AG04450 (cell line): ENCODE measurements around the gene DIAPH3. TPM values are rescaled to one million over a fixed set of nuclear protein-coding genes. Genes with fewer than 3 reads are reported as not detected.

Experiments
- CTCF ChIA-PET: fragments of 300-600, 350-600 bp; formaldehyde crosslinking; extraction: SDS; loops from one replicate; lab custom pipeline; 2022; ENCODE audit warnings: antibody characterized with exemption, inconsistent platforms; lab: Charles Lee
- POLR2A ChIA-PET: fragments of 350-600 bp; formaldehyde crosslinking; extraction: SDS; loops from one replicate; lab custom pipeline; 2021; ENCODE audit warnings: antibody characterized with exemption, inconsistent platforms; lab: Yijun Ruan, JAX
- DNase-seq: peaks from one replicate; pipeline ENCODE4 v3.0.0-alpha.2; 2011; ENCODE audit warnings: low read depth, low spot score
- H3K27ac ChIP-seq: one replicate; pipeline ENCODE4 v1.5.1; 2012; ENCODE audit warnings: low read depth, low read length, control low read depth
- H3K27me3 ChIP-seq: one replicate; pipeline ENCODE4 v1.6.0; 2012; ENCODE audit warnings: low read length; ENCODE audit not compliant: control insufficient read depth, insufficient read depth
- H3K4me3 ChIP-seq: 2 replicates; pipeline ENCODE4 v1.5.1; 2011; ENCODE audit warnings: mild to moderate bottlenecking, low read depth, low read length, control low read depth
- H3K9me3 ChIP-seq: 2 replicates; pipeline ENCODE4 v1.5.1; 2012; ENCODE audit warnings: low read length; ENCODE audit not compliant: control insufficient read depth, insufficient read depth
- polyA plus RNA-seq: library from polyadenylated mRNA; depleted of rRNA; stranded (reverse); fragments of >200 nt; gene quantifications from 2 replicates; pipeline ENCODE4 v1.2.3, GENCODE V29; 2011
- TF ChIP-seq, protein P1 (sequence below): IDR thresholded peaks from 2 replicates; pipeline ENCODE4 v1.5.1; 2011; ENCODE audit warnings: low read depth, low read length, control low read depth, inconsistent platforms

The DIAPH3 gene
- polyA plus RNA-seq, 1 experiment: 11.7 TPM

DNA sequence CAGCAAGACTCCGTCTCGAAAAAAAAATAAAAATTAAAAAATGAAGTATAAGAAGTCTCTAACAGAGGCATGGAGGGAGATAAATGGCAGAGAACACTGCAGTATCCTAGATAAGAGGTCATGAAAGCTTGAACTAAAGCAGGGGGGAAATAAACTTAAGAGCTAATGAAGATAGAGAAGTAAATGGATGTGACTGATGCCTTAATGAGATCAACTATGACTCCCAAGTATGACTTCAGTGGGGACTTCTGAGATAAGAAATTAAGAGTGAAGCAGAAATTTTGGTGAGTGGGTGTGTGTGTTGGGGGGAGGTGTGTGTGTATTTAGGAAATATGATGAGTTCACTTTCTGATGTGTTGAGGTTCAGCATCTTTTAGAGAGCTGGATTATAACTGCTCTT, 55.1 kb downstream of the DIAPH3 start:
- DNase-seq: no peak
- Histone ChIP-seq H3K27ac (no peak overlapping the region), H3K27me3 (no peaks in the 10 kb centered on the region), H3K4me3 (no peak overlapping the region), H3K9me3 (no peaks in the 10 kb centered on the region)
- POLR2A ChIA-PET: no interaction called here
- CTCF ChIA-PET: interaction anchor here (1.3 kb wide), 1 partner anchor 11 kb away, joined by 3 read pairs; no protein-coding TSS in a partner anchor
- TF ChIP-seq, protein P1, sequence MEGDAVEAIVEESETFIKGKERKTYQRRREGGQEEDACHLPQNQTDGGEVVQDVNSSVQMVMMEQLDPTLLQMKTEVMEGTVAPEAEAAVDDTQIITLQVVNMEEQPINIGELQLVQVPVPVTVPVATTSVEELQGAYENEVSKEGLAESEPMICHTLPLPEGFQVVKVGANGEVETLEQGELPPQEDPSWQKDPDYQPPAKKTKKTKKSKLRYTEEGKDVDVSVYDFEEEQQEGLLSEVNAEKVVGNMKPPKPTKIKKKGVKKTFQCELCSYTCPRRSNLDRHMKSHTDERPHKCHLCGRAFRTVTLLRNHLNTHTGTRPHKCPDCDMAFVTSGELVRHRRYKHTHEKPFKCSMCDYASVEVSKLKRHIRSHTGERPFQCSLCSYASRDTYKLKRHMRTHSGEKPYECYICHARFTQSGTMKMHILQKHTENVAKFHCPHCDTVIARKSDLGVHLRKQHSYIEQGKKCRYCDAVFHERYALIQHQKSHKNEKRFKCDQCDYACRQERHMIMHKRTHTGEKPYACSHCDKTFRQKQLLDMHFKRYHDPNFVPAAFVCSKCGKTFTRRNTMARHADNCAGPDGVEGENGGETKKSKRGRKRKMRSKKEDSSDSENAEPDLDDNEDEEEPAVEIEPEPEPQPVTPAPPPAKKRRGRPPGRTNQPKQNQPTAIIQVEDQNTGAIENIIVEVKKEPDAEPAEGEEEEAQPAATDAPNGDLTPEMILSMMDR: no peak

DNA sequence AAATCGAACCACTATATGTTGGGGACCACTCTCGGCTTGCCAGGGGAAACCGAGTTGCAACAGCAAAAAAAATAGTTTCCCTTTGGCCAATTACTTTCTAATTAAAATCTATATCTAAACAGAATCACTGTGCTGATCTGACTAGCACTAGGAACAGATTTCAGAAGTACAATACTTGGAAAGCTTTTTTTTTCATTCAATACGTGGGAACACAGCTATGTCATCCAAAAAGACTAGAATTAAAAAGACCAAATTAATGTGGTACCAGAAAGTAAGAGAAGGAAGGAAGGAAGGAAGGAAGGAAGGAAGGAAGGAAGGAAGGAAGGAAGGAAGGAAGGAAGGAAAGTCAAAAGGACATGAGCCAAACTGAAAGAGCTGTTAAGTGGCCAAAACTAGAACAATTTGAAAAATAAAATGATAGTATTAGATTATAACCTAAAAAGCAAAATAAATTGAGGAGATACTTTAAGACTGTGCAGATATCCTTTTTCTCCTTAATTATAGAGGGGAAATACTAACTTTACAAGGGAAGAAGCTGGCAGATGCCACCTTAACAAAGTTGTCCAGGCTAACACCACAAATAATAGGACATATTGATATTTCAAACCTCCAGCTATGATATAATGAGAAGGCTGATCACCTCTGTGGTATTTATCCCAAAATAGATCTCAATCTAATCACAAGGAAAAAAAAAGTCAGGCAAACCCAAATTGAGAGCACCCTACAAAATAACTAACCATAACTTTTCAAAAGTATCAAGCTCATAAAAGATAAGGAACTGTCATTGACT, 63.9 kb downstream of the DIAPH3 start:
- H3K27ac ChIP-seq: no peak overlapping the region
- no peak overlapping the region for H3K4me3 ChIP-seq
- POLR2A ChIA-PET: no interaction called here
- DNase-seq: no peak
- CTCF ChIA-PET: no interaction called here
- H3K27me3 ChIP-seq: no peaks in the 10 kb centered on the region
- TF ChIP-seq, protein P1: no peak
- H3K9me3 ChIP-seq: no peaks in the 10 kb centered on the region

DNA sequence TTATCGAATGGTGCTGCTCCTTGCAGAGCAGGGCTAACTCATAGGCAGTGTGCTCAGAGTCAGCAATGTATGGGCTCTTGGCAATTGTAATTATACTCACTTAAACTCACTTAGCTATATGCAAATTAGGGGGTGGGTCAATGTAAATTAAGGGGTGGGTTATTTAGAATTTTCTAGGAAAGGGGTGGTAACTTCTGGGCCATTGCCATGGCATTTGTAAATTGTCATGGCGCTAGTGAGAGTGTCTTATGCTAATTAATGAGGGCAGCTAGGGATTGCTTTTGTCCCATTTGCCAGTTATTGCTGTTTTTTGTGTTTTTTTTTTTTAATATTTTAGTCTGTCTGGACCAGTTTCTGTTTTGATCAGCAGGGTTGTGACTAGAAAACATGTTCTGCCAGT, 68.4 kb downstream of the DIAPH3 start:
- Histone ChIP-seq H3K9me3 (no peaks in the 10 kb centered on the region), H3K4me3 (no peak overlapping the region), H3K27ac (no peak overlapping the region), H3K27me3 (no peaks in the 10 kb centered on the region)
- TF ChIP-seq, protein P1: no peak
- ChIA-PET CTCF (interaction anchor here (0.7 kb wide), 1 partner anchor 250 kb away, joined by 3 read pairs; no protein-coding TSS in a partner anchor), POLR2A (no interaction called here)
- no peak for DNase-seq

DNA sequence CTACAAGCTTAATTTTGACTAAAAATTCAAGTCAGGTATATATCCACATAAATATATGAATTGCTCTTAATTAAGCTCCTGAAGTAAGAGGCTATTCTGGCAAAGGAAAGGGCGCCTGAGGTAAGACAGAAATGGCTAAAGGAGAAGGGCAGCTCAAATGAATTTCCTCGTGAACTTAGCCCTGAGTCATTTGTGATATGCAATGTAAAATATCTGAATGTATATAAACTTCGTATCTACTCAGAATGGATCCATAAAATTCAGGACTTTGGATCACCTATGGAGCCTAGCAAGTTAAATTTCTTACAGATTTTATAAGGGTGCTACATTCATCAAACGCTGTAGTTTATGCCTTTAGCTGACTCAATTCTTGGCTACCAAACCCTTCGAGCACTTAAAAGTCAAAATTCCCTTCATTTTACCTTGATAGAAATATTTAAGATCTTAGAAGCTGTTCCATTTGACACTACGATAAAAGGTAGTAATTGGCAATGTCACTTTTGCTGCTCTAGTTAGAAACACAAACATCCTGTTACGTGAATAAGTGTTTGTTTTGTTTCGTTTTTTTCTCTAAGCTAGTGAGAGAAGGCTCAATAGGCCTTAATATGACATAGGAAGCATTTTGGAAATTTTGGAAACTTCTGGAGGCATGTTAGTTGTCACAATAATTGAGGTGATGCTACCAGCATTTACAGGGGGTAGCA, 69.2 kb downstream of the DIAPH3 start:
- DNase-seq: no peak
- no peak overlapping the region for H3K4me3 ChIP-seq
- POLR2A ChIA-PET: interaction anchor here (0.6 kb wide), 1 partner anchor 25 kb away, joined by 8 read pairs; no protein-coding TSS in a partner anchor
- H3K9me3 ChIP-seq: no peaks in the 10 kb centered on the region
- no peak overlapping the region for H3K27ac ChIP-seq
- CTCF ChIA-PET: interaction anchor here (0.7 kb wide), 2 partner anchors 57 to 251 kb away, joined by 3 read pairs; no protein-coding TSS in a partner anchor
- H3K27me3 ChIP-seq: no peaks in the 10 kb centered on the region
- TF ChIP-seq, protein P1: no peak
